HepG2 (cell line): ENCODE data around the gene ATP6V1G3. TPM values are rescaled to one million over a fixed set of nuclear protein-coding genes. Genes with fewer than 3 reads are reported as not detected.

Experiments
- ATAC-seq: fragments of 200-7000 bp; cut with Tn5 transposase; 3 replicates; pipeline ENCODE4 v1.9.1; 2020; ENCODE audit warnings: mild to moderate bottlenecking, moderate library complexity
- BruUV-seq: library from RNA; stranded (reverse); fragments of 400-500 nt; replicated peaks from 2 replicates; lab custom pipeline; 2021; lab: Mats Ljungman, UMichigan
- CTCF ChIA-PET: fragments of 300-600 bp; formaldehyde crosslinking; extraction: SDS; loops from one replicate; lab custom pipeline; 2021; ENCODE audit warnings: low total read pairs, inconsistent platforms, low intra/inter-chr PET ratio; lab: Yijun Ruan, JAX
- POLR2A ChIA-PET: fragments of 350-600 bp; sonication (Branson Sonifier 250); formaldehyde crosslinking; loops from one replicate; lab custom pipeline; 2020; ENCODE audit warnings: antibody characterized with exemption, inconsistent platforms; lab: Yijun Ruan, JAX
- DNase-seq: peaks from one replicate; pipeline ENCODE4 v3.0.0-alpha.2; 2015; ENCODE audit warnings: low spot score
- FAIRE-seq: peaks from 3 replicates; lab custom pipeline; 2011; peaks lifted over from hg19 to GRCh38; lab: Jason Lieb, UNC
- H2AFZ ChIP-seq: one replicate; pipeline ENCODE4 v1.6.1; 2011; ENCODE audit warnings: low read length, inconsistent platforms
- H3K27ac ChIP-seq: fragments of 300-600 bp; 3 replicates; pipeline ENCODE4 v1.8.0; 2011; ENCODE audit warnings: mixed run types, mild to moderate bottlenecking, mixed read lengths, low read length, inconsistent platforms; ENCODE audit not compliant: insufficient read depth; ENCODE audit errors: extremely low read length
- H3K27me3 ChIP-seq, 2 experiments: fragments of 200-600 bp in 1 of 2; 2 replicates in 1 of 2; 3 replicates in 1 of 2; pipeline versions ENCODE4 v1.6.0 to v1.8.0; 2011; ENCODE audit warnings: low read length in 2 of 2, mild to moderate bottlenecking in 2 of 2, moderate library complexity in 2 of 2, inconsistent platforms in 1 of 2; ENCODE audit not compliant: insufficient read depth in 2 of 2, control insufficient read depth in 1 of 2
- H3K36me3 ChIP-seq, 2 experiments: fragments of 200-600 bp in 1 of 2; replicated peaks in 1 of 2; 2 replicates in 1 of 2; 3 replicates in 1 of 2; pipeline versions ENCODE4 v1.5.1 to v1.8.0; 2011; ENCODE audit warnings: low read length in 2 of 2, inconsistent platforms in 1 of 2; ENCODE audit not compliant: insufficient read depth in 2 of 2, control insufficient read depth in 1 of 2
- H3K4me1 ChIP-seq: 2 replicates; pipeline ENCODE4 v1.5.1; 2012; ENCODE audit warnings: low read length, inconsistent platforms; ENCODE audit not compliant: insufficient read depth
- H3K4me2 ChIP-seq: 2 replicates; pipeline ENCODE4 v1.6.0; 2011; ENCODE audit warnings: low read depth, low read length, inconsistent platforms
- H3K4me3 ChIP-seq, 3 experiments: fragments of 200-600 bp in 1 of 3; sonication (generic), shearing (Covaris generic) in 1 of 3; replicated peaks in 1 of 3; 2 replicates each; pipeline ENCODE4 v1.5.1; 2011 to 2016; ENCODE audit warnings: low read length in 3 of 3, inconsistent platforms in 2 of 3, low read depth in 2 of 3, mild to moderate bottlenecking in 2 of 3, control low read depth in 1 of 3, mixed read lengths in 1 of 3; ENCODE audit not compliant: insufficient read depth in 1 of 3
- H3K79me2 ChIP-seq: one replicate; pipeline ENCODE4 v1.6.1; 2011; ENCODE audit warnings: low read length, inconsistent platforms; ENCODE audit not compliant: insufficient read depth
- H3K9ac ChIP-seq: 2 replicates; pipeline ENCODE4 v1.6.0; 2011; ENCODE audit warnings: mild to moderate bottlenecking, low read depth, low read length, inconsistent platforms; ENCODE audit not compliant: insufficient read depth
- H3K9me3 ChIP-seq: 2 replicates; pipeline ENCODE4 v1.5.1; 2012; ENCODE audit warnings: mild to moderate bottlenecking, low read length
- H4K20me1 ChIP-seq: 2 replicates; pipeline ENCODE4 v1.6.0; 2011; ENCODE audit warnings: inconsistent platforms, mild to moderate bottlenecking, low read length, moderate library complexity; ENCODE audit not compliant: insufficient read depth
- EHMT2 ChIP-seq: fragments of 200-600 bp; sonication (generic); IDR thresholded peaks from 2 replicates; pipeline ENCODE4 v1.7.0; 2017; ENCODE audit warnings: antibody characterized with exemption, low read depth, low read length, borderline replicate concordance
- FLYWCH1 ChIP-seq: sonication (generic); formaldehyde crosslinking; IDR thresholded peaks from 2 replicates; pipeline ENCODE4 v1.8.1; 2023; ENCODE audit warnings: mild to moderate bottlenecking, missing genetic modification reagents
- GABPB1 ChIP-seq: IDR thresholded peaks from 2 replicates; pipeline ENCODE4 v1.6.1; 2016; ENCODE audit warnings: mild to moderate bottlenecking, missing genetic modification reagents, moderate library complexity, missing compliant biosample characterization
- HMGA1 ChIP-seq: sonication (generic); formaldehyde crosslinking; conservative IDR thresholded peaks from 2 replicates; pipeline ENCODE4 v1.4.0; 2020; ENCODE audit warnings: missing genetic modification reagents
- HNF4G ChIP-seq, 2 experiments: sonication (generic) in 1 of 2; formaldehyde crosslinking in 1 of 2; IDR thresholded peaks; 2 replicates each; pipeline versions ENCODE4 v1.4.0 to v1.6.1; 2011 to 2020; ENCODE audit warnings: borderline replicate concordance in 2 of 2, low read depth in 2 of 2, mild to moderate bottlenecking in 2 of 2, low read length in 1 of 2, missing genetic modification reagents in 1 of 2, moderate library complexity in 1 of 2
- HOXD1 ChIP-seq: sonication (generic); formaldehyde crosslinking; IDR thresholded peaks from 2 replicates; pipeline ENCODE4 v1.5.0; 2020; ENCODE audit warnings: missing genetic modification reagents
- KLF11 ChIP-seq: IDR thresholded peaks from 2 replicates; pipeline ENCODE4 v1.6.1; 2016; ENCODE audit warnings: missing compliant biosample characterization
- KLF9 ChIP-seq: IDR thresholded peaks from 2 replicates; pipeline ENCODE4 v1.6.1; 2016; ENCODE audit warnings: low read depth
- MLLT10 ChIP-seq: sonication (generic); formaldehyde crosslinking; IDR thresholded peaks from 2 replicates; pipeline ENCODE4 v1.4.0; 2020; ENCODE audit warnings: missing genetic modification reagents
- MTF1 ChIP-seq: sonication (generic); formaldehyde crosslinking; IDR thresholded peaks from 2 replicates; pipeline ENCODE4 v1.5.0; 2020; ENCODE audit warnings: missing genetic modification reagents
- NFE2 ChIP-seq: sonication (generic); formaldehyde crosslinking; IDR thresholded peaks from 2 replicates; pipeline ENCODE4 v1.4.0; 2020; ENCODE audit warnings: missing genetic modification reagents
- PITX1 ChIP-seq: sonication (generic); formaldehyde crosslinking; IDR thresholded peaks from 2 replicates; pipeline ENCODE4 v1.5.1; 2020; ENCODE audit warnings: mild to moderate bottlenecking, missing genetic modification reagents
- SETDB1 ChIP-seq: sonication (generic); formaldehyde crosslinking; IDR thresholded peaks from 2 replicates; pipeline ENCODE4 v1.5.1; 2020; ENCODE audit warnings: missing genetic modification reagents, mild to moderate bottlenecking, borderline replicate concordance
- SRF ChIP-seq: IDR thresholded peaks from 2 replicates; pipeline ENCODE4 v1.6.1; 2011; ENCODE audit warnings: mild to moderate bottlenecking, low read depth, low read length, moderate library complexity
- ZBTB7A ChIP-seq: sonication (generic); formaldehyde crosslinking; IDR thresholded peaks from 2 replicates; pipeline ENCODE4 v1.8.0; 2022; ENCODE audit warnings: mild to moderate bottlenecking, missing genetic modification reagents
- ZNF20 ChIP-seq: sonication (generic); formaldehyde crosslinking; IDR thresholded peaks from 2 replicates; pipeline ENCODE4 v1.4.0; 2020; ENCODE audit warnings: mild to moderate bottlenecking, moderate library complexity, missing genetic modification reagents
- ZNF383 ChIP-seq: sonication (generic); formaldehyde crosslinking; IDR thresholded peaks from 2 replicates; pipeline ENCODE4 v1.4.0; 2020; ENCODE audit warnings: missing genetic modification reagents, mild to moderate bottlenecking, borderline replicate concordance
- ZNF556 ChIP-seq: sonication (generic); formaldehyde crosslinking; IDR thresholded peaks from 2 replicates; pipeline ENCODE4 v1.4.0; 2020; ENCODE audit warnings: mild to moderate bottlenecking, missing genetic modification reagents, borderline replicate concordance
- WGBS: methylation state at CpG from one replicate; pipeline ENCODE4 v1.1.6; 2017; ENCODE audit warnings: low lambda C conversion rate; 5-methylcytosine and 5-hydroxymethylcytosine counted together
- in situ Hi-C: cut with HindIII; loops from 2 replicates; pipeline ENCODE4 v1.10.0; 2017; ENCODE audit warnings: low pct_unique_long_range_greater_than_20kb; ENCODE audit not compliant: extremely low pct_ligation_motif_present
- intact Hi-C: fragments of 100-400 bp; cut with micrococcal nuclease; formaldehyde crosslinking; loops from one replicate; pipeline ENCODE4 v1.10.0; 2022; ENCODE audit not compliant: unreplicated experiment
- polyA plus RNA-seq, 8 experiments: library from polyadenylated mRNA; depleted of rRNA in 3 of 8; stranded (reverse) in 7 of 8; unstranded in 1 of 8; fragments of >200 nt; fragmentation: Illumina TruSeq in 4 of 8; extraction: Trizol in 4 of 8; gene quantifications; 2 replicates each; pipeline versions ENCODE4 v1.2.1 to v1.2.3, GENCODE V29; 2011 to 2016; ENCODE audit warnings: low read depth in 4 of 8, missing spikeins in 1 of 8, mixed read lengths in 1 of 8; ENCODE audit not compliant: insufficient read depth in 1 of 8
- total RNA-seq, 5 experiments: library from RNA; depleted of rRNA; stranded (reverse); fragments of >200 nt; fragmentation: Illumina TruSeq; extraction: Trizol; gene quantifications; 2 replicates each; pipeline ENCODE4 v1.2.3, GENCODE V29; 2016; ENCODE audit warnings: low read depth in 1 of 5
- TF ChIP-seq, protein P1 (sequence below): sonication (generic); formaldehyde crosslinking; IDR thresholded peaks from 2 replicates; pipeline ENCODE4 v1.5.0; 2020; ENCODE audit warnings: mild to moderate bottlenecking, missing genetic modification reagents, borderline replicate concordance
- TF ChIP-seq, protein P2 (sequence below): IDR thresholded peaks from 2 replicates; pipeline ENCODE4 v1.6.1; 2016; ENCODE audit warnings: low read depth

The ATP6V1G3 gene
- total and polyA plus RNA-seq, 2 of the 13 experiments (the other 11 are each of a cell fraction or from before 2014, with no cell fraction given), result not detected

DNA sequence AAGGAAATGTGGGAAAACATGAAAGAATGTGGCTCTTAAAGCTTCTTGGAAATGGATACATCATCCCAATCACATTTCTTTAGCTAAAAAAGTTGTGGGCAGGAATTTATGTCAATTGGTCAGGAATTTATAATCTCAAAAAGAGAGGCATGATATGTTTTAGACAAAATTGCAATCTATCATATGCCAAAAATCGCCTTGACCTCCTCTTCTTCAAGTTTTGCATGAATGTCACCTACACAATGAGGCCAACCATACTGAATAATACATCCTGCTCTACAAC is 42.4 kb downstream of the ATP6V1G3 start:
- CTCF ChIA-PET, result no interaction called here
- Histone ChIP-seq H3K4me1 (no peaks in the 10 kb centered on the region), H3K9ac (no peak overlapping the region), H4K20me1 (no peaks in the 10 kb centered on the region), H3K4me2 (no peak overlapping the region), H3K36me3 (no peaks in the 10 kb centered on the region), H3K9me3 (no peaks in the 10 kb centered on the region), H3K27me3 (no peaks in the 10 kb centered on the region), H3K27ac (no peak overlapping the region), H2AFZ (no peak overlapping the region), H3K79me2 (no peaks in the 10 kb centered on the region), H3K4me3 (no peak overlapping the region)
- DNase-seq, result no peak
- TF ChIP-seq, protein P1, sequence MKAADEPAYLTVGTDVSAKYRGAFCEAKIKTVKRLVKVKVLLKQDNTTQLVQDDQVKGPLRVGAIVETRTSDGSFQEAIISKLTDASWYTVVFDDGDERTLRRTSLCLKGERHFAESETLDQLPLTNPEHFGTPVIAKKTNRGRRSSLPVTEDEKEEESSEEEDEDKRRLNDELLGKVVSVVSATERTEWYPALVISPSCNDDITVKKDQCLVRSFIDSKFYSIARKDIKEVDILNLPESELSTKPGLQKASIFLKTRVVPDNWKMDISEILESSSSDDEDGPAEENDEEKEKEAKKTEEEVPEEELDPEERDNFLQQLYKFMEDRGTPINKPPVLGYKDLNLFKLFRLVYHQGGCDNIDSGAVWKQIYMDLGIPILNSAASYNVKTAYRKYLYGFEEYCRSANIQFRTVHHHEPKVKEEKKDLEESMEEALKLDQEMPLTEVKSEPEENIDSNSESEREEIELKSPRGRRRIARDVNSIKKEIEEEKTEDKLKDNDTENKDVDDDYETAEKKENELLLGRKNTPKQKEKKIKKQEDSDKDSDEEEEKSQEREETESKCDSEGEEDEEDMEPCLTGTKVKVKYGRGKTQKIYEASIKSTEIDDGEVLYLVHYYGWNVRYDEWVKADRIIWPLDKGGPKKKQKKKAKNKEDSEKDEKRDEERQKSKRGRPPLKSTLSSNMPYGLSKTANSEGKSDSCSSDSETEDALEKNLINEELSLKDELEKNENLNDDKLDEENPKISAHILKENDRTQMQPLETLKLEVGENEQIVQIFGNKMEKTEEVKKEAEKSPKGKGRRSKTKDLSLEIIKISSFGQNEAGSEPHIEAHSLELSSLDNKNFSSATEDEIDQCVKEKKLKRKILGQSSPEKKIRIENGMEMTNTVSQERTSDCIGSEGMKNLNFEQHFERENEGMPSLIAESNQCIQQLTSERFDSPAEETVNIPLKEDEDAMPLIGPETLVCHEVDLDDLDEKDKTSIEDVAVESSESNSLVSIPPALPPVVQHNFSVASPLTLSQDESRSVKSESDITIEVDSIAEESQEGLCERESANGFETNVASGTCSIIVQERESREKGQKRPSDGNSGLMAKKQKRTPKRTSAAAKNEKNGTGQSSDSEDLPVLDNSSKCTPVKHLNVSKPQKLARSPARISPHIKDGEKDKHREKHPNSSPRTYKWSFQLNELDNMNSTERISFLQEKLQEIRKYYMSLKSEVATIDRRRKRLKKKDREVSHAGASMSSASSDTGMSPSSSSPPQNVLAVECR (CRISPR knock-in tag), result no peak
- TF ChIP-seq, protein P2, sequence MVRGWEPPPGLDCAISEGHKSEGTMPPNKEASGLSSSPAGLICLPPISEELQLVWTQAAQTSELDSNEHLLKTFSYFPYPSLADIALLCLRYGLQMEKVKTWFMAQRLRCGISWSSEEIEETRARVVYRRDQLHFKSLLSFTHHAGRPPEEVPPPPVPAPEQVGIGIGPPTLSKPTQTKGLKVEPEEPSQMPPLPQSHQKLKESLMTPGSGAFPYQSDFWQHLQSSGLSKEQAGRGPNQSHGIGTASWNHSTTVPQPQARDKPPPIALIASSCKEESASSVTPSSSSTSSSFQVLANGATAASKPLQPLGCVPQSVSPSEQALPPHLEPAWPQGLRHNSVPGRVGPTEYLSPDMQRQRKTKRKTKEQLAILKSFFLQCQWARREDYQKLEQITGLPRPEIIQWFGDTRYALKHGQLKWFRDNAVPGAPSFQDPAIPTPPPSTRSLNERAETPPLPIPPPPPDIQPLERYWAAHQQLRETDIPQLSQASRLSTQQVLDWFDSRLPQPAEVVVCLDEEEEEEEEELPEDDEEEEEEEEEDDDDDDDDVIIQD, result no peak
- TF ChIP-seq MTF1 (CRISPR knock-in tag), result no peak
- TF ChIP-seq MLLT10 (CRISPR knock-in tag), result no peak
- TF ChIP-seq ZNF20 (CRISPR knock-in tag), result no peak
- TF ChIP-seq EHMT2, result no peak
- TF ChIP-seq ZBTB7A (CRISPR knock-in tag), result no peak
- TF ChIP-seq PITX1, result no peak
- TF ChIP-seq ZNF383 (CRISPR knock-in tag), result no peak
- TF ChIP-seq GABPB1, result no peak
- TF ChIP-seq SETDB1 (CRISPR knock-in tag), result no peak
- TF ChIP-seq FLYWCH1 (CRISPR knock-in tag), result no peak
- TF ChIP-seq NFE2 (CRISPR knock-in tag), result no peak
- no peak for TF ChIP-seq HOXD1 (CRISPR knock-in tag)
- TF ChIP-seq KLF9 (CRISPR knock-in tag), result no peak
- no peak for TF ChIP-seq SRF
- no peak for TF ChIP-seq HMGA1 (CRISPR knock-in tag)
- TF ChIP-seq ZNF556, result no peak
- TF ChIP-seq KLF11 (CRISPR knock-in tag), result no peak
- TF ChIP-seq HNF4G (IDR thresholded peaks at IDR 0.05; ENCODE audit: borderline replicate concordance, low read depth, low read length), result no peak
- TF ChIP-seq HNF4G (CRISPR knock-in tag; IDR thresholded peaks at IDR 0.05; ENCODE audit: borderline replicate concordance, low read depth), result no peak
- no peak for FAIRE-seq
- ATAC-seq, result no peak
- in situ Hi-C loops, result no loop called here
- WGBS, result 9% methylated on average over 1 of the region's 1 CpG
- POLR2A ChIA-PET, result no interaction called here
- BruUV-seq, result no TSS peak
- intact Hi-C loops, result no loop called here
